ENCODE results near the gene TMEM164. TPM values are rescaled to one million over a fixed set of nuclear protein-coding genes. Genes with fewer than 3 reads are reported as not detected.

TMEM164 gene
- total RNA-seq, 1 donor from 2014 or later = 18.7 TPM

GRCh38 chrX:110178179-110178865 lies 175.4 kb downstream of the TMEM164 start:
- Mint-ChIP-seq H3K27ac (ENCODE audit: unreplicated experiment) (no peak overlapping the region), H3K4me1 (ENCODE audit: unreplicated experiment) (no peaks in the 10 kb centered on the region), H3K4me3 (ENCODE audit: unreplicated experiment) (no peak overlapping the region), H3K9me3 (ENCODE audit: unreplicated experiment) (no peaks in the 10 kb centered on the region), H3K27me3 (ENCODE audit: unreplicated experiment) (peaks cover 7% of the 10 kb centered on the region), H3K36me3 (ENCODE audit: low read depth, unreplicated experiment) (peaks cover under 1% of the 10 kb centered on the region)
- no peak for DNase-seq (ENCODE audit: low spot score)
- TF ChIP-seq CTCF (IDR thresholded peaks at IDR 0.05; ENCODE audit: unreplicated experiment) = no peak

- no peak for TF ChIP-seq CTCF (IDR thresholded peaks at IDR 0.05; ENCODE audit: unreplicated experiment)
- Mint-ChIP-seq H3K9me3 (ENCODE audit: unreplicated experiment) (no peaks in the 10 kb centered on the region), H3K27ac (ENCODE audit: unreplicated experiment) (no peak overlapping the region), H3K4me1 (ENCODE audit: unreplicated experiment) (peaks cover 4% of the 10 kb centered on the region), H3K4me3 (ENCODE audit: unreplicated experiment) (no peak overlapping the region), H3K27me3 (ENCODE audit: unreplicated experiment) (peaks cover 8% of the 10 kb centered on the region), H3K36me3 (ENCODE audit: low read depth, unreplicated experiment) (no peaks in the 10 kb centered on the region)
- DNase-seq (ENCODE audit: low spot score) = no peak
Measured at GRCh38 chrX:110180176-110180927, 177.4 kb downstream of the TMEM164 start.

- no peak for DNase-seq (ENCODE audit: low spot score)
- Mint-ChIP-seq H3K4me3 (ENCODE audit: unreplicated experiment) (no peak overlapping the region), H3K9me3 (ENCODE audit: unreplicated experiment) (no peaks in the 10 kb centered on the region), H3K4me1 (ENCODE audit: unreplicated experiment) (peaks cover 9% of the 10 kb centered on the region), H3K36me3 (ENCODE audit: low read depth, unreplicated experiment) (no peaks in the 10 kb centered on the region), H3K27me3 (ENCODE audit: unreplicated experiment) (peaks cover 8% of the 10 kb centered on the region), H3K27ac (ENCODE audit: unreplicated experiment) (no peak overlapping the region)
- no peak for TF ChIP-seq CTCF (IDR thresholded peaks at IDR 0.05; ENCODE audit: unreplicated experiment)
Measured at GRCh38 chrX:110180928-110181310, 178.0 kb downstream of the TMEM164 start.

GRCh38 chrX:110181459-110182137 lies 178.7 kb downstream of the TMEM164 start:
- DNase-seq (ENCODE audit: low spot score) = no peak
- Mint-ChIP-seq H3K27ac (ENCODE audit: unreplicated experiment) (no peak overlapping the region), H3K9me3 (ENCODE audit: unreplicated experiment) (no peaks in the 10 kb centered on the region), H3K36me3 (ENCODE audit: low read depth, unreplicated experiment) (no peaks in the 10 kb centered on the region), H3K4me1 (ENCODE audit: unreplicated experiment) (peaks cover 9% of the 10 kb centered on the region), H3K4me3 (ENCODE audit: unreplicated experiment) (no peak overlapping the region), H3K27me3 (ENCODE audit: unreplicated experiment) (peaks cover 4% of the 10 kb centered on the region)
- TF ChIP-seq CTCF (IDR thresholded peaks at IDR 0.05; ENCODE audit: unreplicated experiment) = no peak
